ENCODE measurements around the gene ANKRD42.

GRCh38 chr11:83292709-83293456, 99.4 kb downstream of the ANKRD42 start:
- peak; percentile 63 to 76 (median 68) for TF ChIP-seq CTCF (IDR thresholded peaks at IDR 0.05)
- TF ChIP-seq POLR2A (IDR thresholded peaks at IDR 0.05), result no peak

All from right lobe of liver (tissue), 4 donors.